OCI-LY3 (cell line): ENCODE measurements around the gene ZNF444.

Experiments used
- H2AFZ ChIP-seq: fragments of 200-600, 300-600 bp; shearing (Covaris generic); 2 replicates; pipeline ENCODE4 v1.6.0; 2014; ENCODE audit warnings: antibody characterized with exemption, low read depth, low read length
- H3K27ac ChIP-seq: fragments of 200-600, 300-600 bp; sonication (generic); 2 replicates; pipeline ENCODE4 v1.5.1; 2014; ENCODE audit warnings: mild to moderate bottlenecking, low read length, moderate library complexity, mixed read lengths
- H3K27me3 ChIP-seq: fragments of 200-600, 300-600 bp; sonication (generic); 2 replicates; pipeline ENCODE4 v1.6.1; 2014; ENCODE audit warnings: low read depth, low read length, mixed read lengths
- H3K36me3 ChIP-seq: fragments of 200-600, 300-600 bp; sonication (generic); replicated peaks from 2 replicates; pipeline ENCODE3; 2014; ENCODE audit warnings: low read depth, low read length, mixed read lengths
- H3K4me1 ChIP-seq: fragments of 300-600, 200-600 bp; sonication (generic); 2 replicates; pipeline ENCODE4 v1.6.1; 2014; ENCODE audit warnings: low read length, mixed read lengths
- H3K4me2 ChIP-seq: fragments of 200-600, 300-600 bp; sonication (generic); 2 replicates; pipeline ENCODE4 v1.6.1; 2014; ENCODE audit warnings: low read length, mixed read lengths
- H3K4me3 ChIP-seq: fragments of 300-600, 200-600 bp; sonication (generic); 2 replicates; pipeline ENCODE4 v1.5.1; 2014; ENCODE audit warnings: antibody characterized with exemption, mild to moderate bottlenecking, low read length, moderate library complexity
- H3K79me2 ChIP-seq: fragments of 300-600, 200-600 bp; shearing (Covaris generic); 2 replicates; pipeline ENCODE4 v1.6.1; 2014; ENCODE audit warnings: mild to moderate bottlenecking, low read length, mixed read lengths
- H3K9ac ChIP-seq: fragments of 300-600, 200-600 bp; shearing (Covaris generic); 2 replicates; pipeline ENCODE4 v1.6.0; 2014; ENCODE audit warnings: mild to moderate bottlenecking, low read length, moderate library complexity
- H3K9me3 ChIP-seq: fragments of 200-600, 300-600 bp; shearing (Covaris generic); 2 replicates; pipeline ENCODE4 v1.6.1; 2014; ENCODE audit warnings: low read length, mixed read lengths; ENCODE audit not compliant: insufficient read depth
- H4K20me1 ChIP-seq: fragments of 200-600, 300-600 bp; sonication (generic); 2 replicates; pipeline ENCODE4 v1.6.1; 2016; ENCODE audit warnings: low read length, mixed read lengths; ENCODE audit not compliant: insufficient read depth
- CTCF ChIP-seq: fragments of 200-600, 300-600 bp; sonication (generic); IDR thresholded peaks from 2 replicates; pipeline ENCODE4 v1.5.1; 2014; ENCODE audit warnings: antibody characterized with exemption, low read length, low read depth
- EZH2phosphoT487 ChIP-seq: fragments of 200-600 bp; shearing (Covaris generic); IDR thresholded peaks from 2 replicates; pipeline ENCODE4 v1.6.1; 2018; ENCODE audit warnings: antibody characterized with exemption, mixed run types, low read depth

The ZNF444 gene

GRCh38 chr19:56106397-56106849 lies 34.7 kb upstream of the ZNF444 start:
- peaks cover 32% of the 10 kb centered on the region for H3K36me3 ChIP-seq
- H4K20me1 ChIP-seq = peaks cover 55% of the 10 kb centered on the region
- no peaks in the 10 kb centered on the region for H3K9me3 ChIP-seq
- no peak overlapping the region for H3K4me2 ChIP-seq
- H3K79me2 ChIP-seq = peaks cover 95% of the 10 kb centered on the region
- H3K4me1 ChIP-seq = peaks cover 23% of the 10 kb centered on the region
- no peak overlapping the region for H3K27ac ChIP-seq
- H3K27me3 ChIP-seq = no peaks in the 10 kb centered on the region
- H2AFZ ChIP-seq = no peak overlapping the region
- H3K4me3 ChIP-seq = no peak overlapping the region
- H3K9ac ChIP-seq = no peak overlapping the region
- TF ChIP-seq EZH2phosphoT487 = no peak
- no peak for TF ChIP-seq CTCF

GRCh38 chr19:56106993-56107392 lies 34.1 kb upstream of the ZNF444 start:
- H3K27me3 ChIP-seq = no peaks in the 10 kb centered on the region
- no peak overlapping the region for H3K27ac ChIP-seq
- peaks cover 27% of the 10 kb centered on the region for H3K4me1 ChIP-seq
- no peak overlapping the region for H2AFZ ChIP-seq
- H3K9ac ChIP-seq = no peak overlapping the region
- no peak overlapping the region for H3K4me3 ChIP-seq
- TF ChIP-seq CTCF (no peak), EZH2phosphoT487 (no peak)
- no peaks in the 10 kb centered on the region for H3K9me3 ChIP-seq
- H4K20me1 ChIP-seq = peaks cover 55% of the 10 kb centered on the region
- peaks cover 95% of the 10 kb centered on the region for H3K79me2 ChIP-seq
- H3K4me2 ChIP-seq = no peak overlapping the region
- H3K36me3 ChIP-seq = peaks cover 26% of the 10 kb centered on the region

GRCh38 chr19:56107626-56108351 lies 33.3 kb upstream of the ZNF444 start:
- Histone ChIP-seq H3K9ac (no peak overlapping the region), H3K4me3 (no peak overlapping the region), H3K79me2 (peaks cover 95% of the 10 kb centered on the region), H3K4me2 (no peak overlapping the region), H2AFZ (no peak overlapping the region), H3K27me3 (no peaks in the 10 kb centered on the region), H3K27ac (no peak overlapping the region), H4K20me1 (peaks cover 47% of the 10 kb centered on the region), H3K4me1 (peaks cover 35% of the 10 kb centered on the region), H3K36me3 (peaks cover 19% of the 10 kb centered on the region), H3K9me3 (no peaks in the 10 kb centered on the region)
- TF ChIP-seq EZH2phosphoT487 (no peak), CTCF (no peak)

GRCh38 chr19:56108447-56109195 lies 32.5 kb upstream of the ZNF444 start:
- no peak overlapping the region for H3K9ac ChIP-seq
- peaks cover 43% of the 10 kb centered on the region for H4K20me1 ChIP-seq
- TF ChIP-seq EZH2phosphoT487 (no peak), CTCF (no peak)
- peaks cover 43% of the 10 kb centered on the region for H3K4me1 ChIP-seq
- peaks cover 95% of the 10 kb centered on the region for H3K79me2 ChIP-seq
- H3K27ac ChIP-seq = no peak overlapping the region
- H3K36me3 ChIP-seq = peaks cover 19% of the 10 kb centered on the region
- H2AFZ ChIP-seq = no peak overlapping the region
- no peak overlapping the region for H3K4me2 ChIP-seq
- H3K27me3 ChIP-seq = no peaks in the 10 kb centered on the region
- H3K4me3 ChIP-seq = no peak overlapping the region
- H3K9me3 ChIP-seq = no peaks in the 10 kb centered on the region
